Measurements from ENCODE around the gene SLC27A5.

The SLC27A5 gene

GRCh38 chr19:58519355-58520256 is 7.8 kb upstream of the SLC27A5 start, which contains the start of gene ZBTB45 (continued):
- peak; percentile 75 for TF ChIP-seq ZNF449 (tag by site-specific recombination; IDR thresholded peaks at IDR 0.05)
- peak; percentile 62; the same call in 1 of the 2 replicates for TF ChIP-seq ZNF146 (tag by site-specific recombination; IDR thresholded peaks at IDR 0.05)
- TF ChIP-seq ZNF558 (tag by site-specific recombination; IDR thresholded peaks at IDR 0.05) = peak; percentile 55; the same call in 1 of the 2 replicates
- peak; percentile 90 for TF ChIP-seq YY1 (tag by site-specific recombination; IDR thresholded peaks at IDR 0.05)
- peak; percentile 52; the same call in 1 of the 2 replicates for TF ChIP-seq ZBTB44 (tag by site-specific recombination; IDR thresholded peaks at IDR 0.05)
- peak; percentile 80 for TF ChIP-seq ZBTB20 (tag by site-specific recombination; IDR thresholded peaks at IDR 0.05)
- peak; percentile 96 for TF ChIP-seq ZBTB8A (tag by site-specific recombination; IDR thresholded peaks at IDR 0.05)
- no peak for TF ChIP-seq ZNF560 (tag by site-specific recombination; IDR thresholded peaks at IDR 0.05; ENCODE audit: borderline replicate concordance)
- TF ChIP-seq OSR2 (tag by site-specific recombination; IDR thresholded peaks at IDR 0.05) = peak; percentile 34; the same call in 1 of the 2 replicates
- peak; percentile 79; the same call in 1 of the 2 replicates for TF ChIP-seq ZSCAN4 (tag by site-specific recombination; IDR thresholded peaks at IDR 0.05)
- no peak; the same call in 1 of the 2 replicates for TF ChIP-seq INSM2 (tag by site-specific recombination; IDR thresholded peaks at IDR 0.05)
- peak; percentile 100 for TF ChIP-seq KLF8 (tag by site-specific recombination; IDR thresholded peaks at IDR 0.05)
- TF ChIP-seq TCF7L2 (IDR thresholded peaks at IDR 0.05; ENCODE audit: borderline replicate concordance, low read depth, low read length) = no peak
- no peak for TF ChIP-seq ZNF341 (tag by site-specific recombination; IDR thresholded peaks at IDR 0.05; ENCODE audit: low read depth)
- TF ChIP-seq ZNF2 (tag by site-specific recombination; IDR thresholded peaks at IDR 0.05) = peak; percentile 99
- no peak for TF ChIP-seq ZNF530 (tag by site-specific recombination; IDR thresholded peaks at IDR 0.05; ENCODE audit: low read depth)
- no peak for TF ChIP-seq ZNF354C (tag by site-specific recombination; IDR thresholded peaks at IDR 0.05; ENCODE audit: borderline replicate concordance, low read depth)
- 0 out of 2 replicates have a peak, but pooled peaks have one; percentile 47 for TF ChIP-seq ZNF626 (tag by site-specific recombination; IDR thresholded peaks at IDR 0.05)
- TF ChIP-seq ZNF518A (tag by site-specific recombination; conservative IDR thresholded peaks at IDR 0.05; ENCODE audit: low read depth) = peak; percentile 92
- no peak for TF ChIP-seq ZNF549 (tag by site-specific recombination; IDR thresholded peaks at IDR 0.05)
- TF ChIP-seq AEBP2 (tag by site-specific recombination; IDR thresholded peaks at IDR 0.05; ENCODE audit: borderline replicate concordance) = 0 out of 2 replicates have a peak, but pooled peaks have one; percentile 2
- no peak for TF ChIP-seq ZNF223 (tag by site-specific recombination; IDR thresholded peaks at IDR 0.05)
- no peak for TF ChIP-seq ZNF544 (tag by site-specific recombination; IDR thresholded peaks at IDR 0.05)
- TF ChIP-seq ZNF274 (IDR thresholded peaks at IDR 0.05; ENCODE audit: low read length) = no peak
- TF ChIP-seq ZNF274 (tag by site-specific recombination; IDR thresholded peaks at IDR 0.05; ENCODE audit: borderline replicate concordance) = no peak
- TF ChIP-seq ZNF302 (tag by site-specific recombination; IDR thresholded peaks at IDR 0.05; ENCODE audit: low read depth) = peak; percentile 72; the same call in 1 of the 2 replicates
